Stimulated activated naive CD8-positive, alpha-beta T cell treated with anti-CD3 and anti-CD28 coated beads, Interleukin-15, Interleukin-2, amounts not matched to agents 100 U/mL and 50 U/mL, for 24 hours (primary cell): ENCODE results near the gene RNF123.

Experiments
- ATAC-seq: fragments of 150-1000 bp; cut with Tn5 transposase; one replicate; pipeline ENCODE4 v1.10.0; 2021
- DNase-seq: peaks from one replicate; pipeline ENCODE4 v3.0.0; 2021

Gene RNF123

DNA sequence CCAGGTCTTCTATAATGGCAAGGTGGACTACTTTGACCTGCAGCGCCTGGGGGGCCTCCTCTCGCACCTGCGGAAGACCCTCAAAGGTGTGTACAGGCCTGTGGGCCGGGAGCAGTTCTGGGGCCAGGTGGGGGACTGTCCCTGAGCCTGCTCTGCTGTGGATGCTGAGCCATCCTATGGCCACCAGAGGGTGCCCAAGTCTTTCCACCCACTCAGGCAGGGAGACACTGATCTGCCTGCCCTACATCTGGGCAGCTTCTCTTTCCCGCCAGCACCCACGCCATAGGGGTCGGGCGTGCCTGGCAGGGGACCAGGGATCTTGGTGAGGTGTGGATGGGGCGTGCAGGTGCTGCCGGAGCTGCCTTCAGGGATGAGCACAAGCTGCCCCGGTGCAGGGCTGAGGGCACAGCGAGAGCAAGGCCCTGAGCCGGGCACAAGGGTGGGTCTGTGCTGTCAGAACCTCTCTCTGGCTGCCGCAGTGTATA, 14.1 kb downstream of the RNF123 start:
- DNase-seq: peak; percentile 66
- peak; percentile 84 for ATAC-seq

- no peak for DNase-seq
- ATAC-seq: no peak
Measured at GRCh38 chr3:49703956-49704355, 14.6 kb downstream of the RNF123 start.

GRCh38 chr3:49704629-49705028, 15.3 kb downstream of the RNF123 start:
- DNase-seq (no peak), ATAC-seq (no peak)

DNA sequence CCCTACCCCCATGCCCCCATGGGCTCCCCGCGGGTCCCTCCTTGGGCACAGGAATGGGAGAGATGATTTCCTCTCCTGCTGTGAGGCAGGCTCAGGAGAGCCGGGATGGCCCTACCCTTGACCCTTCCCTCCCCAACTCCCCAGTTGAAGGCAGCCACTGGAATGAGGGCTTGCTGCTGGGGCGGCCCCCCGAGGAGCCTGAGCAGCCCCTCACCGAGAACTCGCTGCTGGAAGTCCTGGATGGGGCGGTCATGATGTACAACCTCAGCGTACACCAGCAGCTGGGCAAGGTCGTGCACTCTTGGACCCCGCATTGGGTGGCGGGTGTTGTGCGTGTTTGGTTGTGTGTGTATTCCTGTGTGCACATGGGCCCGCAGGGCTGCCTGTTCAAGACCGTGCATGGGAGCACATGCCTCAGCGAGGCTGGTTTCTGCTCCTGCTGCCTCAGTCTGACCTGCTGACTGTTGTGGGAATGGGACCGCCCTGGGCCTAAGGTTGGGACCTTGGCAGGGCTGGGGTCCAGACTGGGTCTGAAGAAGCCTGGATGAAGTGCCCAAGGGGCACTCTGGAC, 16.1 kb downstream of the RNF123 start:
- no peak for ATAC-seq
- no peak for DNase-seq

DNA sequence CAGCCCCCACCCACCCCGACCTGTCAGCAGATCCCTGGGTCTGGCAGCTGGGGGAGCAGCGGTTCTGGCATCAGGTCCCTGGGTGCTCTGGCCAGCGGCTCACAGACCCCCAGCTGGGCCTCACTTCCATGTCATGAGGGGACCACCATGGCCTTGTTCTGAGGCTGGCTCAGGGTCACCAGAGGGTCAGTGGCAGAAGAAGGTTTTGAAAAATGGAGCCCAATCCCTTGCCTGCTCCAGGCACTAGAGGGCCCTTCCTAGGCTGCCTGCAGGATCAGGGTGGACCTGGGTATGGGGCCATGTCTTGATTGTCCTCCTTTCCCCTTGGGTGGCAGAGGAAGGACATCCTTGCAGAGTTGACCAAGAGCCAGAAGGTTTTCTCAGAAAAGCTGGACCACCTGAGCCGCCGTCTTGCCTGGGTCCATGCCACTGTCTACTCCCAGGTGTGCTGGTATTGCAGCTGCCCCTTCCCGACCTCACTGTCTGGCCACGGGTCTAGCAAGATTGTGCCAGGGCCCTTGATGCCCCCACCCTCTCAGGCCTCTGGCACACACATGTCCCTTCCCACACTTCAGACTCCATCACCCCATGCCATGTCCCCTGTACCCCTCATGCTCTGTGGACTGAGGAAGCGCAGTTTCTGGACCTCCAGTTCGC, 17.2 kb downstream of the RNF123 start:
- ATAC-seq: no peak
- DNase-seq: no peak

DNA sequence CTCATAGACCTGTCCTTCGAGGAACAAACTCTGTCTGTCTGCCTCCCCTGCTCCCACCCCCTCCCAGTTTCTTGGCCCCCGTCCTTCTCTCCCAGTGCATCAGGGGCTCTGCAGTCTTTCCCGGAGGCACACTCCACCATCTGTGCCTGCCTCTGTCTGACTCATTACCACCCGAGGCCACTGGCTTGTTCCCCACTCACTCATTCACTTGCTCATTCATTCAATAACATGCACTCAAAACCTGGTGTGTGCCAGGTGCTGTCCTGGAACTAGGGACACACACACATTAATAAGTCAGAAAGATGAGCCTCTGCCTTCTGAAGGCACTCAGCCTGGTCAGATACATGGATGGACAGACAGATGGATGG, 17.7 kb downstream of the RNF123 start:
- ATAC-seq: no peak
- no peak for DNase-seq

DNA sequence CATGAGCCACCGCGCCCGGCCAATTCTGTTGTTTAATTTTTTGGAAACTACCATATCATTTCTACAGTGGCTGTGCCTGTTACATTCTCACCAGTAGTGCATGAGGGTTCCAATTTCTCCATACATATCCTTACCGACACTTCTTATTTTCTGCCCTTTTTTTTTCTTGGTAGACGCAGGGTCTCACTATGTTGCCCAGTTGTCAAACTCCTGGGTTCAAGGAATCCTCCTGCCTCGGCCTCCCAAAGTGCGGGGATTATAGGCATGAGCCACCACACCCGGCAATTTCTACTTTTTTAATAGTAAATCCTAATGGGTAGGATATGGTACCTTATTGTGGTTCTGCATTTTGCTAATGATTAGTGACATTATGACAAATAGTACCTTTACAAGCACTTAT, 20.5 kb downstream of the RNF123 start:
- no peak for DNase-seq
- no peak for ATAC-seq

DNA sequence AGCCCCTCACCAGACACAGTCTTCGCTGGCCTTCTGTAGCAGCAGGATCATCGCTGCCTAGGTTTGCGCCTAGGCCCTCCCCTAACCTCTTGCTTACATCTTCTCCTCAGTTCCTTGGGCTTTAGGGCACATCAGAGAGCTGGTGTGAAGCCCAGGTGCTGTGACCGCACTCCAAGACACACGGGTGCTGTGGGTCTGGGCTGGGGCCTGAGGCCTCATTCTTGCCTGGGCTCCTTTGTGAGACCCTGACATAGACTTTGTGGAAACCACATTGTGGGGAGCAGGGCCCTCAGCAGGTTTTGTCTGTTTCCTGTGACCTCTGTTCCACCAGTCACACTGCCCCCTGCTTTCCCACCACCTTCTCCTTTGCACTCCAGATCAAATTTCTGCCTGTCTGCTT, 22.1 kb downstream of the RNF123 start:
- no peak for ATAC-seq
- no peak for DNase-seq

- DNase-seq (no peak), ATAC-seq (no peak)
Measured at GRCh38 chr3:49712166-49712565, 22.8 kb downstream of the RNF123 start.

DNA sequence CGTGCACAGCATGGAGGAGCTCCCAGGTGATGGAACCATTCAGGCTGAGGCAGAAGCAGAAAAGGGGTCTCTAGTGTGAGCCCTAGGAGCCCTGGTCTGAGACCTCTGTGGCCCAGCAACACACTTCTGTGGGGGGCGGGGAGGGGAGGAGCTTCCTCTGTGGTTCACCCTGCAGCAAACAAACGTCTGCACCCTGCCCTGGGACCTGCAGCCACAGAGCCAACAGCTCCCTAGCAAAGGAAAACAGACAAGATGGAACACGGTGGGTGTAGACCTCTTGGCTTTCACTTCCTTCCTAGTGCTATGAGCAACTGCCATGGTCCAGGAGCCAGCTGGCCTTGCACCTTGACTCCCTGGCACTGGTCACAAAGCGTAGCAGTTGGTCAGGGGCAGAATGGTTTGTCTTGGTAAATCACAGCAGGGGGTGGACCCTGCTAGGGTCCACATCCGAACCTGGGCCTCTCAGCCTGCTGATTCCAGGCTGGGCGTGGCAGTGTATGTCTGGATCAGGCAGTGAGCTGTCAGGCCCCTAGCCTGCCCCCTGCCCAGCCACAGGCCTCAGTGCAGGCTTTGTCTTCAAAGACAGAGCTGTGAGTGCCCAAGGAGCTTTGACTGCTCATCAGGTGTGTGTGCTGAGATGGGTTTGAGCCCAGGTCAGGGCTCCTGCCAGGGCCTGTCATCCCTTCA, 23.4 kb downstream of the RNF123 start:
- DNase-seq: no peak
- ATAC-seq: no peak

DNA sequence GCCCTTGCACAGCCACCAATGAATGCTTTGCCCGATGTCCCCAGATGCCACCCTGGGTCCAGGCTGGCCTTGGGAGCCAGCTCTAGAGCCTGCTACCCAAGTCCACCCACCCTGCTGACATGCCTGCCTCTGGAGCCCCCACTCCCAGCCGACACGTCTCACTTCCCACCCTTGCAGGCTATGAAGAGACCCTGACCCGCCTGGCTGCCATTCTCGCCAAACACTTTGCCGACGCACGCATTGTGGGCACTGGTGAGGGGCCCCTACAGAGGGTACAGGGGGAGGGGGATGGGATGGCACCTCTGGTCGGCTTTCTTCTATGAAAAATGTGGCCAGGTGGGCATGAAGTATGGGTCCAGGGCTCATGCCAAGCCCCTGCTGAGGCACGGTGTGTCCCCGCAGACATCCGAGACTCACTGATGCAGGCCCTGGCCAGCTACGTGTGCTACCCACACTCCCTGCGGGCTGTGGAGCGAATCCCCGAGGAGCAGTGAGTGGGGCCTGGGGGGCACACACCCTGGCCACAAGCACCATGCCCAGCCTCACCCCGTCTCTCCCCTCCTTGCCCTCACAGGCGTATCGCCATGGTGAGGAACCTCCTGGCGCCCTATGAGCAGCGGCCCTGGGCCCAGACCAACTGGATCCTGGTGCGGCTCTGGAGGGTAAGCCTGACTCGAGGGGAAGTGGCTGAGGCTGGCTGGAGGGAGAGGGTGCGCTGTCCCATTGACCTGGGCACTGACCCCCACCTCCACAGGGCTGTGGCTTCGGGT, 24.2 kb downstream of the RNF123 start:
- ATAC-seq (no peak), DNase-seq (no peak)

- DNase-seq: no peak
- no peak for ATAC-seq
Measured at GRCh38 chr3:49714728-49715550, 25.6 kb downstream of the RNF123 start.

- DNase-seq: no peak
- ATAC-seq: no peak
Measured at GRCh38 chr3:49715611-49716121, 26.3 kb downstream of the RNF123 start.

DNA sequence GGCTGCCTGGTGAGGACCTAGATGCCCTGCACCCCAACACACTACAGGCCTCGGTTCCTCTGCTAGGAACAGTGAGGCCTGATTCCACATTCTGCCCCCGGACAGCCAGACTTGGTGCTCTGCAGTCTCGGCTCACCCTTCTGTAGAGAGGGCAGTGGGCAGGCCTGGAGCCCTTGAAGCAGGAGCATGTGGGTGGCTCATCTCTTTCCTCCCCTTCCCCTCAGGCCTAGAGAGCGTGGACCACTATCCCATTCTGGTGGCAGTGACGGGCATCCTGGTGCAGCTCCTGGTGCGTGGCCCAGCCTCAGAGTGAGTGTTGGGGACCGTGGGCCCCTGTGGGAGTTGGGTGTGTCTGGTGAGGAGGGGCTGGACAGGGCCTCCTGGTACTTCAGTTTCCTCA, 26.8 kb downstream of the RNF123 start:
- DNase-seq: no peak
- no peak for ATAC-seq

DNA sequence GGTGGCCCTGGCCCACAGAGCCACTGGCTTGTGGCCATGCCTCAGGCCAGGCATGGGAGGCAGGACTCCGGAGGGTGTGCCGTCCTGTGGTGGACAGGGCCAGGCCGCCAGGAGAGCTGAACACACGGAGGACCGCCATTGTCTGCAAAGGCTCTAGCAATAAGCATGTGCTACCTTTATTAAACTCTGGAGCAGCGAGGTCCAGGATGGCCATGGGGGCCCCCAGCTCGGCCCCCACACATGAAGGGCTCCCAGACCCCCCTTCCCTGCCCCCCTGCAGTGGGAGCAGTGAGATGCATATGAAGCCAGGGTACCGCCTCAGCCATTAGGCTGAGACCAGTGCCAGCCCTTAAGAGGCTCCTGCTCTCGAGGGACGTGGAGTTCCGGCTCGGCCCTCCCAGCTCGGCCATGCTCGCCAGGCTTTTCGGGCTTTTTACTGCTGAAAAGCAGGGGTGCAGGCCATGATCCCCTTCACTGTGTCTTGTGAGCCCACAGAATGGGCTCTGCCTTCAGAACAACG, 27.4 kb downstream of the RNF123 start:
- ATAC-seq: no peak
- no peak for DNase-seq

DNA sequence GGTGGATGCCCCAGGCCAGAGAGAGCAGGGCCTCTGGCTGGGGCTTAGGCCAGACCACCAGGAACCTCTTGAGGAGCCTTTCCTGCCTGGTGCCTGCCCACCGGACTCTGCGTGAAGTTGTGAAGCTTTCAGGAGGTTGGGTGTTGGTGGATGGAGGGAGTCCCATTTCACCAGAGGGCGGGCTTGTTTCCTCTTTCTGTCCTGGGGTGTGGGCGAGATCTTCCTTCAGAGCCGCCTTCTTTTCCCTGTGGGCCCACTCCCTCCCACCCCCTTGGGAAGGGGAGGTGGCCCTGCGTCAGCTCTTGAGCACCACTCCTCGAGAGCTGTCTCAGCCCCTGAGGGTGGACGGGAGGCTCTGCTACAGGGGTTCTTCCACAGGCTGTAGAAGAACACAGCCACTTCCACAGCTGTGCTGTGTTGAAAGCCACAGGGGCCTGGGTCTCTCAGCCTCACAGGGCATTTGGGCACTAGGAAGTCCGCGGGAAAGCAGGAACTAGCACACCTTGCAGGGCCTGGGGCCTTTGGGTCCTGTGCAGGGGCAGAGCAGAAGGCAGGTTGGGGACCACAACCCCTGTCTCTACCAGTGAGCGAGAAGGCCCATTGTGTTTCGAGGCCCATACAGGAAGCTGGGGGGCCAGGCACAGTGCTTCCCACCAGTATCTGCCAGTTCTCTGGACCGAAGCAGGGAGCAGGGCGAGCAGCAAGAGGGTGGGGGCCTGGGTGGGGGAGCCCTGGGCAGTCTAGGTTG, 28.0 kb downstream of the RNF123 start:
- no peak for ATAC-seq
- no peak for DNase-seq

DNA sequence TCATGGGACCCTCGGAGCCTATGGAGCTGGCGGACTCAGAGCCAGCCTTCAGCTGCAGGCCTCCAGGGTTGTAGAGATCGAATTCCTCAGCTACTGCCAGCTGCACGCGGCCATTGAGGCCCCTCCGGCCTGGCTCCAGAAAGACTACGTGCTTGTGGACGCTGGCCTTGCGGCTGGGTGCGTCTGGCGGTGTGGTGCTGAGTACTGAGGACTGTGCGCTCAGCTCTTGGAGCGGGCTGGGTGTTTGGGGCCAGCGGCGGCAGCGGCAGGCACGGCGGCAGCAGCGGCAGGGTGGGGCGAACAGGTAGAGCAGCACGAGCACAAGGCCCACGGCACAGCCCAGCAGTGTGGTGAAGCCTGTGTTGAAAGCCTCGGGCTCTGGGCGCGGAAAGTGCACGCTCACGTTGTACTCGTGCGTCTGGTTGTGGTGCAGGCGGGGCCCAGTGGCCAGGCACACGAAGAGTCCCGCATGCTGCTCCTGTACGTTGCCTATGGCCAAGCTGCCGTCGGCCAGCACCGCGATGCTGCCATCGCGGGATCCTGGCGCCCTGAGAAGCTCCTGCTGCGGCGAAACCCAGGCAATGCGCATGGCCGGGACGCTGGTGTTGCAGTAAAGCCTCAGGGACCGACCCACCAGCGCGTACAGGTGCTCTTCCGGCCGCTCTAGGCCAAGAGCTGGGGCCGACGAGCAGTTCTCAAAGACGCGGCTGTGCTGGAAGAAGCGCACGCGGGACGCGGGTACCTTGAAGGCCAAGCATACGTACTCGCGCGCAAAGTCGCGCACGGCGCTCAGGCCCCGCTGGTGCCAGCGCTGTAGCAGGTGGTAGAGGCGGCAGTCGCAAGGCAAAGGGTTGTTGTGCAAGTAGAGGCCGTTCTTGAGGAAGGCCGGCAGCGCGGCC, 28.9 kb downstream of the RNF123 start:
- ATAC-seq (no peak), DNase-seq (no peak)

DNA sequence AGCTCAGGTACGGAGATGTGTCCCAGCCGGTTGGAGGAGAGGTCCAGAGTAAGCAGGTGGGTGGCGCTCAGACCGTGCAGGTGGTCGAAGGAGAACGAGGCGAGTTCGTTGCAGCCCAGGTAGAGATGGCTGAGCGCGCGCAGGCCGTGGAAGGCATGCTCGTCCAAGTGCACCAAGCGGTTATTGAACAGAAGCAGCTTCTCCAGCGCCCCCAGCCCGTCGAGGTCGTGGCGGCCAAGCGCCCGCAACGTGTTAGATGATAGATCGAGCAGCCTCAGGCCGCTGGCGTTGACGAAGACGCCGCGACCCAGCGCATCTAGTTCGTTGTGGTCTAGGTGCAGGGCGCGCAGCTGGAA, 29.5 kb downstream of the RNF123 start:
- ATAC-seq: no peak
- no peak for DNase-seq

- ATAC-seq (peak; percentile 67), DNase-seq (peak; percentile 93)
Measured at GRCh38 chr3:49719214-49719884, 30.0 kb downstream of the RNF123 start, which contains the start of gene AMIGO3. Gene AMIGO3, minus strand, starts transcription at chr3:49719684. Its CDS starts 219 bp downstream, at chr3:49719465.
